ACC112 (cell line): ENCODE data around the gene CTAGE8.
"Not testable (repeated sequence)": the region's sequence is repeated elsewhere in the genome, so short reads cannot be mapped to it uniquely, and the experiment has no call there.

Experiments used
- H2AFZ ChIP-seq: fragments of 200-600 bp; sonication (generic); one replicate; pipeline ENCODE4 v1.6.0; 2017; ENCODE audit warnings: antibody characterized with exemption, low read length; ENCODE audit not compliant: unreplicated experiment
- H3K27ac ChIP-seq: fragments of 200-600 bp; sonication (generic); 2 replicates; pipeline ENCODE4 v1.5.1; 2014; ENCODE audit warnings: low read depth, mild to moderate bottlenecking, antibody characterized with exemption, low read length, moderate library complexity
- H3K27me3 ChIP-seq: fragments of 200-600 bp; sonication (generic); 2 replicates; pipeline ENCODE4 v1.6.1; 2014; ENCODE audit warnings: mild to moderate bottlenecking, antibody characterized with exemption, low read length, moderate library complexity, mixed read lengths; ENCODE audit not compliant: insufficient read depth
- H3K36me3 ChIP-seq: fragments of 200-600 bp; sonication (generic); 2 replicates; pipeline ENCODE4 v1.6.1; 2016; ENCODE audit warnings: mild to moderate bottlenecking, antibody characterized with exemption, low read length, moderate library complexity, mixed read lengths; ENCODE audit not compliant: insufficient read depth
- H3K4me1 ChIP-seq: fragments of 200-600 bp; sonication (generic); one replicate; pipeline ENCODE4 v1.6.1; 2016; ENCODE audit warnings: low read length, mixed read lengths; ENCODE audit not compliant: insufficient read depth, unreplicated experiment, control insufficient read depth
- H3K4me3 ChIP-seq: fragments of 200-600 bp; sonication (generic); 2 replicates; pipeline ENCODE4 v1.5.1; 2014; ENCODE audit warnings: mild to moderate bottlenecking, low read depth, low read length
- H3K79me2 ChIP-seq: fragments of 200-600 bp; sonication (generic); one replicate; pipeline ENCODE4 v1.6.0; 2016; ENCODE audit warnings: low read length; ENCODE audit not compliant: control insufficient read depth, unreplicated experiment, insufficient read depth

Gene CTAGE8

DNA sequence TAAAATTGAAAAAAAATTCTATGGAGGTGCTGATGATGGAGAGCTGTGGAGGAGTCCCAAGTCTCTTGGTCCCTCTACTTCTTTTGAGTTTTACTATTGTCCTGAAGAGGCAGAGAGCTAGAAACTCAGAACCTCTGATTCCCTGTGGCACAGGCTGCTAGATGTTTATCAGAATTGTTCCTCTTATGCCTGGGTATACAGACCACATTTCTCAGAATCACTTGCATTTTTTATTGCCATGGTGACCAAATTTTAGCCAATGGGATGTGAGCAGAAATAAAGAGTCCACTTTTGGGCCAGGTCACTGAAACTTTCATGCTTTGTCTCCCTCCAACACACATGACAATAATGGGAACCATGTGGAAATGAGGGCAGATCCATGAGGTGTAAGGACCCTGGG lies 45.4 kb downstream of the CTAGE8 start:
- H3K79me2 ChIP-seq, H3K27me3 ChIP-seq, H3K4me1 ChIP-seq, H2AFZ ChIP-seq, H3K36me3 ChIP-seq, H3K4me3 ChIP-seq, H3K27ac ChIP-seq: not testable (repeated sequence)

DNA sequence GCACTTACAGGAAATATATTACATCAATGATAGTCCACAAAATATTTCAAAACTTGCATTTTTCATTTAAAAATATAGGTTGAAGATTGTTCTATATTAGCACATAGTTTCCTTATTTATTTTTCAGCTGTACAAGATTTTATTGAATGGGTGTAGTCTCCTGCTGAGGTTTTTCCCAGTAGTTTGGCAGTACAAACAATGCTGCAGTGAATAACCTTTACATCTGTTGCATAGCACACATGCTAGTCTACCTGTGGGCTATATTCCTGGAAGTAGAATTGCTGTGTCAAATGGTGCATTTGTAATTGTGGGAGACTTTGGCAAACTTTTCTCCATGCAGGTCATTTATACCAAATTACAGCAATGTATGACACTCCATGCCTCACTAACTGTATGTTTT lies 48.6 kb downstream of the CTAGE8 start:
- not testable (repeated sequence) for H2AFZ ChIP-seq, H3K27ac ChIP-seq, H3K27me3 ChIP-seq, H3K79me2 ChIP-seq, H3K4me1 ChIP-seq, H3K36me3 ChIP-seq, H3K4me3 ChIP-seq

DNA sequence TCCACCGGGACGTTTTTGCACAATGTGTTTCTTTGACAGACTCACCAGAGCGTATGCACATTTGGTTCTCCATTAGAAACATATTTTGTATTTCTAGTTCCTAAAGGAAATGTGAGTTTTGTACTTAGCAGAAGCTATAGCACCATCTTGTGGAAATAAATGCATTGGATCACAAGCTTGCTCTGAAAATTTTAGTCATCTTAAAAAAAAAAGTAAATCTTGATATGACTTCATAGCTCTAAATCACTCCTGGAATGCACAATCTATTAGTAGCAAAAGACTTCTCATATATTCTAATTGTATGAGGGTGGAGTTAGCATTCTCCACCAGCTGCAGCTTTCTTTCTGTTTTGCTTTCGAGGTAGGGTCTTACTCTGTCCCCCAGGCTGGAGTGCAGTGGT lies 49.9 kb downstream of the CTAGE8 start:
- not testable (repeated sequence) for H3K79me2 ChIP-seq, H3K27me3 ChIP-seq, H3K4me3 ChIP-seq, H3K27ac ChIP-seq, H2AFZ ChIP-seq, H3K4me1 ChIP-seq, H3K36me3 ChIP-seq

DNA sequence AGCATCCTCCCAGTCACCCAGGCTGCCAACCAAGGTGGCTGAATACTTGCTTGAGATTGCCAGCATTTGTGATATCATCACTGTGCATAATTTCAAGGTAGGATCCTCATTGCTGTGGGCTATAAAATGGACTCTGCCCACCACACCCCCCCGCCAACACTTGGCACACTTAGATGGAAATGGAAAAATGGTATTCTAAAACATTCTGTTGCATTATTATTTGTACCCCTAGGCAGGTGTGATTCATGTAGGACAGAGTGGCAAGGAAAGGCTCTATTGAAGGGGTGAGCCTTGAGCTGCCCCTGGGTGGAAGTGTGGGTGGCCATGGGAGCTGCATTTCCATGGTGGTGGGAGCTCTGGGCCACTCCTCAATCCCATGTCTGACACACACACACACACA lies 50.5 kb downstream of the CTAGE8 start:
- H3K36me3 ChIP-seq, H2AFZ ChIP-seq, H3K4me1 ChIP-seq, H3K4me3 ChIP-seq, H3K27ac ChIP-seq, H3K79me2 ChIP-seq, H3K27me3 ChIP-seq: not testable (repeated sequence)

DNA sequence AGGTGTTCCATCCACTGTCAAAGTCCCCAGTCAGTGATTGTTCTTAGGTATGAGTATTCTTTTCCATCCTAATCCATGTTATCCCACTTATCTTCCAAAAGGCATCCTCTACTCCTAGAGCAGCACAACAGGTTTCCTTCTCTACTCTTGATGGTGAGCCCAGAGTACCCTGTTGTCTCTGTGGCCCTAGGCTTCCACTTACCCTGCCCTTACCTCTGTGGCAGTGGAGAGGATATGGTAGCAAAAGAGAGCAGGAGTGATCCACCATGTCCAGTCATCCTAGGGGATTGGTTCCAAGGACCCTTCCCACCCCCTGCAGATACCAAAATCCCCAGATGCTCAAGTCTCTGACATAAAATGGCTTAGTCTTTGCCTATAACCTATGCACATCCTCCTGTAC lies 51.9 kb downstream of the CTAGE8 start:
- not testable (repeated sequence) for H3K4me3 ChIP-seq, H3K4me1 ChIP-seq, H3K27me3 ChIP-seq, H3K79me2 ChIP-seq, H3K27ac ChIP-seq, H3K36me3 ChIP-seq, H2AFZ ChIP-seq
